B cell (primary cell): Measurements from ENCODE around the gene DNAJC11. TPM values are rescaled to one million over a fixed set of nuclear protein-coding genes. Genes with fewer than 3 reads are reported as not detected.

Experiments used
- ATAC-seq: fragments of 200-7000 bp; cut with Tn5 transposase; one replicate; pipeline ENCODE4 v1.10.0; 2021; ENCODE audit warnings: low read depth, mild to moderate bottlenecking, moderate number of reproducible peaks, moderate library complexity
- CTCF ChIA-PET: fragments of 350-600 bp; sonication (Branson Sonifier 250); formaldehyde crosslinking; loops from one replicate; lab custom pipeline; 2021; ENCODE audit warnings: antibody characterized with exemption, inconsistent platforms; lab: Charles Lee
- POLR2A ChIA-PET: fragments of 350-600 bp; sonication (Branson Sonifier 250); formaldehyde crosslinking; loops from one replicate; lab custom pipeline; 2021; ENCODE audit warnings: antibody characterized with exemption; lab: Charles Lee
- DNase-seq: peaks from one replicate; pipeline ENCODE4 v3.0.0; 2013
- H2AFZ ChIP-seq: 2 replicates; pipeline ENCODE4 v1.6.1; 2012; ENCODE audit warnings: mild to moderate bottlenecking, low read depth, low read length; ENCODE audit not compliant: insufficient read depth, poor library complexity, severe bottlenecking
- H3K27ac ChIP-seq, 2 donors: 1 replicate in 1 of 2; 2 replicates in 1 of 2; pipeline ENCODE4 v1.5.1; 2012 to 2013; ENCODE audit warnings: low read length in 2 of 2, mild to moderate bottlenecking in 2 of 2, moderate library complexity in 1 of 2
- H3K27me3 ChIP-seq, 4 experiments: fragments of 200-600 bp in 1 of 4; sonication (generic) in 1 of 4; replicated peaks in 1 of 4; 1 replicate in 2 of 4; 2 replicates in 2 of 4; pipeline versions ENCODE4 v1.6.1 to v1.7.0; 2013 to 2016; ENCODE audit warnings: low read length in 3 of 4, mild to moderate bottlenecking in 2 of 4, mixed read lengths in 1 of 4, moderate library complexity in 1 of 4; ENCODE audit not compliant: insufficient read depth in 4 of 4, control insufficient read depth in 3 of 4; ENCODE audit errors: control extremely low read depth in 1 of 4
- H3K36me3 ChIP-seq, 2 experiments: replicated peaks in 1 of 2; 1 replicate in 1 of 2; 2 replicates in 1 of 2; pipeline versions ENCODE4 v1.6.1 to v1.7.1; 2013; ENCODE audit warnings: low read length in 1 of 2; ENCODE audit not compliant: insufficient read depth in 2 of 2, control insufficient read depth in 1 of 2; ENCODE audit errors: control extremely low read depth in 1 of 2, extremely low read depth in 1 of 2
- H3K4me1 ChIP-seq, 2 donors: fragments of 200-600 bp in 1 of 2; sonication (generic) in 1 of 2; 1 replicate in 1 of 2; 2 replicates in 1 of 2; pipeline versions ENCODE4 v1.5.1 to v1.6.1; 2013 to 2017; ENCODE audit warnings: low read length in 2 of 2; ENCODE audit not compliant: control insufficient read depth in 2 of 2, insufficient read depth in 2 of 2
- H3K4me2 ChIP-seq: replicated peaks from 2 replicates; pipeline ENCODE3; 2012; ENCODE audit warnings: mild to moderate bottlenecking, low read depth, low read length; ENCODE audit not compliant: poor library complexity, severe bottlenecking
- H3K4me3 ChIP-seq, 5 experiments: fragments of 200-600 bp in 1 of 5; sonication (generic) in 1 of 5; 1 replicate in 3 of 5; 2 replicates in 2 of 5; pipeline versions ENCODE4 v1.5.1 to v1.7.0; 2011 to 2016; ENCODE audit warnings: low read length in 4 of 5, mild to moderate bottlenecking in 4 of 5, low read depth in 2 of 5, control low read depth in 1 of 5, moderate library complexity in 1 of 5; ENCODE audit not compliant: insufficient read depth in 1 of 5; ENCODE audit errors: control extremely low read depth in 1 of 5, extremely low read depth in 1 of 5
- H3K79me2 ChIP-seq: fragments of 200-600 bp; sonication (generic); one replicate; pipeline ENCODE4 v1.6.0; 2016; ENCODE audit warnings: low read length; ENCODE audit not compliant: control insufficient read depth, insufficient read depth
- H3K9ac ChIP-seq: fragments of 200-600 bp; sonication (generic); 2 replicates; pipeline ENCODE4 v1.6.1; 2017; ENCODE audit warnings: mild to moderate bottlenecking, low read length, moderate library complexity
- H3K9me3 ChIP-seq, 3 donors: one replicate each; pipeline versions ENCODE4 v1.6.1 to v1.7.1; 2013; ENCODE audit warnings: low read length in 2 of 3; ENCODE audit not compliant: control insufficient read depth in 2 of 3, insufficient read depth in 1 of 3; ENCODE audit errors: control extremely low read depth in 1 of 3
- H4K20me1 ChIP-seq: 2 replicates; pipeline ENCODE4 v1.6.0; 2012; ENCODE audit warnings: mild to moderate bottlenecking, low read length; ENCODE audit not compliant: insufficient read depth, control insufficient read depth, poor library complexity, severe bottlenecking
- H3K27ac Mint-ChIP-seq: one replicate; pipeline ENCODE4 v1.8.0; 2021; ENCODE audit warnings: mixed read lengths
- H3K27me3 Mint-ChIP-seq: one replicate; pipeline ENCODE4 v1.8.0; 2021; ENCODE audit warnings: mixed read lengths
- H3K4me1 Mint-ChIP-seq: one replicate; pipeline ENCODE4 v1.8.0; 2021; ENCODE audit warnings: mixed read lengths
- H3K4me3 Mint-ChIP-seq: one replicate; pipeline ENCODE4 v1.8.0; 2021; ENCODE audit warnings: mixed read lengths
- H3K9me3 Mint-ChIP-seq: one replicate; pipeline ENCODE4 v1.8.0; 2022; ENCODE audit warnings: mixed read lengths; ENCODE audit not compliant: insufficient read depth
- EZH2 ChIP-seq: IDR thresholded peaks from 2 replicates; pipeline ENCODE4 v1.6.1; 2012; ENCODE audit warnings: borderline replicate concordance, low read depth, mild to moderate bottlenecking, moderate library complexity, low read length; ENCODE audit not compliant: insufficient read depth, poor library complexity, severe bottlenecking
- WGBS: methylation state at CpG from one replicate; pipeline ENCODE4 v1.1.5; 2013; ENCODE audit warnings: missing lambda C conversion rate; ENCODE audit not compliant: insufficient coverage; 5-methylcytosine and 5-hydroxymethylcytosine counted together
- intact Hi-C: fragments of 100-400 bp; cut with micrococcal nuclease; formaldehyde crosslinking; loops from one replicate; pipeline ENCODE4 v1.10.0; 2022
- polyA plus RNA-seq: library from polyadenylated mRNA; depleted of rRNA; stranded (reverse); fragments of >200 nt; gene quantifications from 2 replicates; pipeline ENCODE4 v1.2.3, GENCODE V29; 2012
- total RNA-seq, 2 donors: library from RNA; stranded (reverse); fragments of 120-200 nt in 1 of 2; gene quantifications; 1 replicate in 1 of 2; 2 replicates in 1 of 2; pipeline versions ENCODE4 v1.2.3 to v1.2.4, GENCODE V29; 2013 to 2022
- TF ChIP-seq, protein P1 (sequence below): fragments of 200-600 bp; IDR thresholded peaks from one replicate; pipeline ENCODE4 v1.8.0; 2022; ENCODE audit warnings: antibody characterized with exemption, mild to moderate bottlenecking

The DNAJC11 gene
- total and polyA plus RNA-seq, 2 donors (not counting 1 experiment from before 2014, with no cell fraction given) = 29.2 to 51.6 TPM

DNA sequence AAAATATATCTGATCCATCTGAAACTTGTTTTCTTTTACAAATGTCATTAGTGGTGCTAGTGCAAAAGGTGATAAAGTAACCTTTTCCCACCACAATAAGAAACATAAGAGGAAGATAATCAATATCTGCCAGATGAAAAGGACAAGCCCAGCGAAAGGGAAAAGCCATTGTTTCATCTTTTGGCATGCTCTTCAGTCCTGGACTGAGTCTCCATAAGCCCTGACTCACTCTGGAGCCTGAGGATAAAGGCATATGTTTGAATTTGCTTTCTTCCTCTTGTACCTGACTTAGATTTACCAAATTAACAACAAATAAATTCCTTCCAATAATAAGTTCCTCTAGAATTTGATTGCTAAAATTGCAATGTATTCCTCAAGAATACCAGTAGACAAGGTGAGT lies 13.6 kb downstream of the DNAJC11 start:
- Histone ChIP-seq H3K27me3 (no peaks in the 10 kb centered on the region), H2AFZ (no peak overlapping the region), H3K9me3 (no peaks in the 10 kb centered on the region), H3K36me3 (peaks cover 4 to 8% of the 10 kb centered on the region in 2 experiments), H3K9ac (no peak overlapping the region), H3K4me3 (no peak overlapping the region), H3K27ac (no peak overlapping the region), H3K4me1 (no peaks in the 10 kb centered on the region), H4K20me1 (peaks cover 12% of the 10 kb centered on the region), H3K4me2 (no peak overlapping the region), H3K79me2 (peaks cover 62% of the 10 kb centered on the region)
- TF ChIP-seq EZH2 = no peak
- TF ChIP-seq, protein P1, sequence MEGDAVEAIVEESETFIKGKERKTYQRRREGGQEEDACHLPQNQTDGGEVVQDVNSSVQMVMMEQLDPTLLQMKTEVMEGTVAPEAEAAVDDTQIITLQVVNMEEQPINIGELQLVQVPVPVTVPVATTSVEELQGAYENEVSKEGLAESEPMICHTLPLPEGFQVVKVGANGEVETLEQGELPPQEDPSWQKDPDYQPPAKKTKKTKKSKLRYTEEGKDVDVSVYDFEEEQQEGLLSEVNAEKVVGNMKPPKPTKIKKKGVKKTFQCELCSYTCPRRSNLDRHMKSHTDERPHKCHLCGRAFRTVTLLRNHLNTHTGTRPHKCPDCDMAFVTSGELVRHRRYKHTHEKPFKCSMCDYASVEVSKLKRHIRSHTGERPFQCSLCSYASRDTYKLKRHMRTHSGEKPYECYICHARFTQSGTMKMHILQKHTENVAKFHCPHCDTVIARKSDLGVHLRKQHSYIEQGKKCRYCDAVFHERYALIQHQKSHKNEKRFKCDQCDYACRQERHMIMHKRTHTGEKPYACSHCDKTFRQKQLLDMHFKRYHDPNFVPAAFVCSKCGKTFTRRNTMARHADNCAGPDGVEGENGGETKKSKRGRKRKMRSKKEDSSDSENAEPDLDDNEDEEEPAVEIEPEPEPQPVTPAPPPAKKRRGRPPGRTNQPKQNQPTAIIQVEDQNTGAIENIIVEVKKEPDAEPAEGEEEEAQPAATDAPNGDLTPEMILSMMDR = no peak
- H3K4me3 Mint-ChIP-seq = no peak overlapping the region
- no peak overlapping the region for H3K27ac Mint-ChIP-seq
- POLR2A ChIA-PET = no interaction called here
- DNase-seq (no peak), ATAC-seq (no peak)
- intact Hi-C loops = no loop called here
- CTCF ChIA-PET = no interaction called here
- H3K9me3 Mint-ChIP-seq = no peaks in the 10 kb centered on the region
- peaks cover 4% of the 10 kb centered on the region for H3K4me1 Mint-ChIP-seq
- no CpG with 5 or more reads among the region's 1 CpG for WGBS
- no peaks in the 10 kb centered on the region for H3K27me3 Mint-ChIP-seq

DNA sequence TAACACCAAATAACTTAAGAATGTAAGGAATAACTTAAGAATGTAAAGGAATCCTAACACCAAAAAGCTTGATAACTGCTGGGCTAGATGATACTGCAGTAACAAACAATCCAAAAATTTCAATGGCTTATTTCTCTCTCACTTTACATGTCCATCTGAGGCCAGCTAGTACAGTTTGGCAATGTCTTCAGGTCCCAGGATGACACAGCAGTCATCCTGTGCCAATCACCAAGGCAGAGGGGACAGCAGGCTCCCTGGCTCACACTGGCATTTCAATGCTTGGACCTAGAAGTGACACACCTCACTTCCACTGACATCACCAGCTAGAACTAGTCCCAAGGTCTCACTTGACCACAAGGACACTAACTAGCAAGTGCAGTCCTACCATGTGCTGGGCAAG lies 15.3 kb downstream of the DNAJC11 start:
- H2AFZ ChIP-seq = no peak overlapping the region
- no peak overlapping the region for H3K4me2 ChIP-seq
- ATAC-seq = no peak
- DNase-seq = no peak
- Mint-ChIP-seq H3K27me3 (no peaks in the 10 kb centered on the region), H3K4me3 (no peak overlapping the region), H3K9me3 (no peaks in the 10 kb centered on the region), H3K4me1 (peaks cover 4% of the 10 kb centered on the region), H3K27ac (no peak overlapping the region)
- H3K27me3 ChIP-seq = no peaks in the 10 kb centered on the region
- no peaks in the 10 kb centered on the region for H3K4me1 ChIP-seq
- H3K4me3 ChIP-seq = no peak overlapping the region
- H3K27ac ChIP-seq = no peak overlapping the region
- peaks cover 67% of the 10 kb centered on the region for H3K79me2 ChIP-seq
- peaks cover 4% of the 10 kb centered on the region in 2 experiments for H3K36me3 ChIP-seq
- peaks cover 11% of the 10 kb centered on the region for H4K20me1 ChIP-seq
- intact Hi-C loops = no loop called here
- POLR2A ChIA-PET = no interaction called here
- H3K9ac ChIP-seq = no peak overlapping the region
- CTCF ChIA-PET = no interaction called here
- no peaks in the 10 kb centered on the region for H3K9me3 ChIP-seq
- no peak for TF ChIP-seq EZH2
- TF ChIP-seq, protein P1 = no peak
